ENCODE measurements around the gene GSE1.
"Not testable (repeated sequence)": the region's sequence is repeated elsewhere in the genome, so short reads cannot be mapped to it uniquely, and the experiment has no call there.

The GSE1 gene

DNA sequence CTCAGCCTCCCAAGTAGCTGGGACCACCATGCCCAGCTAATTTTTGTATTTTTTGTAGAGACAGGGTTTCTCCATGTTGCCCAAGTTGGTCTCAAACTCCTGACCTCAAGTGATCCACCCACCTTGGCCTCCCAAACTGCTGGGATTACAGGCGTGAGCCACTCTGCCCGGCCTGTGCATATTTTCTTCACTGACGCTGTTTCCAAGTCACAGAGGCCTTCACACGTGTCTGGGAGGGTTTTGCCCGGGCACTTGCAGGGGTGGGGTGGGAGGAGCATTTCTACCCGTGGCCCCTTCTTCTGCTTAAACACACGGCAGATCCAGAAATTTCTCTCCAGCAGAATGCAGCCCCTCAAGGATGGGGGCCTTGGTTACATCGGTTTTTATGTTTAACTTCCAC lies 20.8 kb upstream of the GSE1 start:
- DNase-seq, result not testable (repeated sequence)

DNA sequence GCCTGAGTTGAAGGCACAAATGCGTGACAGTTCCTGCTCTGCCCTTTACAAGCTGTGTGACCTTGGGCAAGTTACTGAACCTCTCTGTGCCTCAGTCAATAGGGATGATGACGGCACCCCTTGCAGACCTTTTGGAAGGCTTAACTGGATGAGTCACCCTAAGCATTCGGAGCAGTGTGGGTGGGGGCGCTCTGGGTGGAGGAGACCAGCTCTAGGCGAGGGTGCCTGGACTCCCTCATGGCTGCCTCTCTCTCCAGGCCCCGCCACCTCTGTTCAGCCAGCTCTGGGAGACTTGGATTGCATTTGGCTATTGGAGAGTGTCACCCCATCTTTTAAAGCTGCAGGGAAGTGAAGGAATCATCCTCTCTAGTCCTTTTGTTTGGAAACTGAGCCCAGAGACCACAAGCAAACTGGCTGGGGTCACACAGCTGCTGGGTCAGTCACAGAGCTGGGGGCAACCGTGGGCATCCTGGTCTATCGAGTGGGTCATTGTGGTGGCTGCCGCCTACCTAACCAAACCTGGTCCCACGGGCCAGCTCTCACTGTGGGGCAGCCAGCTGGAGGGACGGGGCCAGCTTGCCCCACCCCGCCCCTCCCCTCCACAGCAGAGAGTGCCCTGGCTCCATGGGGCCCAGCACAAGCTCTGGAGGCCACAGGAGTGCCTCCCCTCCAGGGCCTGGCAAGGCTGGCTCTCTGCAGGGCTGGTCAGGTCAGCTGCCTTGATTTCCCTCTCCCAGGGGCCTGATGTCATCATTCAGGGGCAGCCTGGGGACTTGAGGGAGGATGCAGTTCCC lies 20.2 kb upstream of the GSE1 start:
- no peak for DNase-seq

DNA sequence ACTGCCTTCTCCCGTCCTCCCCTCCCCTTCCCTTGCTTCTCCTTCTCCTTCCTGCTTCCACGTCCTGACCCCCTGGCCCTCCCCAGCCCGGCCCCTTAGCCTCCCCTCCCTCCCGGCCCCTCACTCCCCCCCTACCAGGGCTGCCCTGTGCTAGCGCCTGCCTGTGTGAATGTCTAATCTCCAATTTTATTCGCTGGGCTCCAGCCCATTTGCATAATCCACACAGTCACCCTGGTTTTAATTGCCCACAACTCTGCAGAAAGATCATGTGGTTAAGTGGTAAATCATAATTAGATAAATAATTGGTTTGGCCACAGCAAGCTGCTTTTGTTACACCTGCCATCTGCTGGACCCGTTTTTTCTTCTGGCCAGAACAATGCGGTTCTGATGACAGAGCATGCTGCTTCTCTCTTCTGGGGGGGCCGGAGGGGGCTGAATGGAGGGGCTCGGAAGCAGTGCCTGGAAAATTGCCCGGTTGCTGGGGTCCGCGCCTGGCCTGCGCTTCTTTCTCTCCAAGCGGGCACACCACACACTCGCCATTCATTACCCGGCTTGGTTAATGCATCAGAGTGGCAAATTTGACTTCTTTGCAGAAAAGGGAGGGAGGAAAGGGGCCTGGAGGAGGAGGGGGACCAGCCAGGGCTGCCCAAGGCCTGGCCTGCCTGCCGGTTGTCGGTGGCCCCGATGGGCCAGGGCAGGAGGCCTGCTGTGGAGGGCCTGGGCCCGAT lies 19.5 kb upstream of the GSE1 start:
- no peak for DNase-seq

DNA sequence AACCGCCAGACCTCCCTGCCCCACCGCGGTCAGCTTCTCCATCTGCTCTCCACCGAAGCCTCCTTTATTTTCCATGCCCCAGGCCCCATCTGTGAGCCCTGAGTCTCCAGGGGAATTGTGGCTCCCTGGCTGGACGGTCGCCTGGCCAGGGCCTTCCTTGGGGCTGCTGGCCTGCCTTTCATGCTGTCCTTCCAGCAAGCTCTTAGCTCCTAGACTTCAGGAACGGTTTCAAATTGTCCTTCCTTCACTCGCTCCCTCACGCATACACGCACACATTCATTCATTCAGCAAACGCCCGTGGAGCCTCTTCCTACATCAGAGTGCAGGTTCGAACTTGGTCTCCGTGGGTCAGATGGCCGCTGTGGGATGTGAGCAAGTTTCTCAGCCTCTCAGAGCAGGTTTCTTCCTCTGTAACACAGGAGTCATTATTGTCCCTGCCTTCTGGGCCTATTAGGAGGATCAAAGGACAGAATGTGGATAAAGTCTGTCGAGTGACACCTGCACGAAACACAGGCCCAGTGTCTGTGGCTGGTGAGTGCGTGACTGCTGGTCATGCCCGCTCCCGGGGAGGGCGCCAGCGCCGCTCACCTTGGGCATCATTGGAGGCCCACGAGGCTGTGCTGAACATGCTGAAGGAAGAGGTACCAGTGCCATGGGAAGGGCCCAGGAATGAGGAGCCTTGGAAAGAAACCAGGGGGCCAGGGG lies 18.7 kb upstream of the GSE1 start:
- no peak for DNase-seq

DNA sequence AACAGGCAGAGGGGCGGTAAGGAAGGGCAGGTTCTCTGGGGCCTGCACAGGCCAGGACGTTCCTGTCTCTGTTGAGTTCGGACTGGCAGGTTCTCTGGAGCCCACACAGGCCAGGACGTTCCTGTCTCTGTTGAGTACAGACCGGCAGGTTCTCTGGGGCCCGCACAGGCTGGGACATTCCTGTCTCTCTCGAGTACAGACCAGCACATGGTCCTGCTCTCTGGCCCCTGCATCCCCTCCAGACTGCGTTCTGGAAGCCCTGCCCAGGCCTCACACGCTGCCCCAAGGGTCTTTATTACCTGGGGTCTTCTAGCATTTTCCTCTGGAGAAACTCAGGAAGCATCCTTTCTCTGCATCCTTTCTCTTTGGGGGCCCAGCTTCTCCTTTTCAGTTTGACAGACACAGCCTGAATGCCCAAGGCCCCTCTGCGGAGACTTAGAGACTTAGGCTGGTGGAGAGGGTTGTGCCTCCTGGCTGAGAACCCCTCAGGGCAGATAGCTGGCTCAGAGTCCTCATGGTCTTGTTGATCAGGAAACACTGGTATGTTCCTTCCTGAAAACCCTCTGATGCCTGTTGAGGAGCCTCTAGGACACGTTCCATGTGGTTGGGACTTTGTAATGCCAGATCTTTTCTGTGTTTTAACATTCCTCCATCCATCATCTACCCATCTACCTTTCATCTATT lies 18.0 kb upstream of the GSE1 start:
- DNase-seq, result no peak

DNA sequence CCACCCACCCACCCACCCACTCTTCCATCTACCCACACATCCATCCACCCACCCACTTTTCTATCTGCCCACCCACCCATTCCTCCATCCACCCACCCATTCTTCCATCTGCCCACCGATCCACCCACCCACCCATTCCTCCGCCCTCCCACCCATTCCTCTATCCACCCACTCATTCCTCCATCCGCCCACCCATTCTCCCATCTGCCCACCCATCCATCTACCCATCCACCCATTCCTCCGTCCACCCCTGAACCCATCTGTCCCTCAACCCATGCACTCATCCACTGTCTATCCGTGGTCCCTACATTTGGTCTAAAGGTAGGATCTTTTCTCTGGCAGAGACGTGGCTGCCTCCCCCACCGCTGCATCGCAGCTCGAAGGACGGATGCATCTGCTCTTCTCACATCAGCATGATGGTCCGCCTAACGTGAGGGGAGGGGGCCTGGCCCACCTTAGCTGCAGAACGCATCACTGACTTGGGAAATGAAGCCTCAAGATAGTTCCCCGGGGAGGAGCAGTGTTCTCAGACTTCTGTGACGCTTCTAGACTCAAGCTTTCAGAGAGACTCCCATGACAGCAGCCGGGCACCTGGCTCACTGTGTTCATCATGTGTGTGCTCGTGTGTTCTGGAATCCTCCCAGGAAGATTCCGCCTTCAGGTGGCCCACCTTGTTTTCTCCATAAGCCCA lies 17.2 kb upstream of the GSE1 start:
- DNase-seq, result no peak

DNA sequence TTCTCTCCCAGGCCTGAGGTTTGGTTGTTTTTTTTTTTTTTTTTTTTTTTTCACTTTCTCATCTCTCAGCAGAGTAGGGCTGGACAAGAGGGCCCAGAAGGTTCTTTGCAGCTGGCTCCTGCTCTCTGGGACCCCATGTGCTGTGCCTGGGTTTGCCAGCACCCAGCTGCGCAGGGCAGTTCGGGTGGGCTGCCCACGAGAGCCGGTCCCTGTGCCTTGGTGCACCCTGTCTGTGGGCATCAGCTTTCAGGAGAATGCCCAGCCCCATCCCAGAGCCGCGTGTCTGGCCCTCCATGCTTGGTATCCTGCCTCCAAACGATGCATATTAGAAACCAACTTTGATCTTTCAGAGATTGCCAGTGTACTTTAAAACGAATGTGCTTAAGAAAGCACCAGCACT lies 15.0 kb upstream of the GSE1 start:
- DNase-seq, result no peak

DNA sequence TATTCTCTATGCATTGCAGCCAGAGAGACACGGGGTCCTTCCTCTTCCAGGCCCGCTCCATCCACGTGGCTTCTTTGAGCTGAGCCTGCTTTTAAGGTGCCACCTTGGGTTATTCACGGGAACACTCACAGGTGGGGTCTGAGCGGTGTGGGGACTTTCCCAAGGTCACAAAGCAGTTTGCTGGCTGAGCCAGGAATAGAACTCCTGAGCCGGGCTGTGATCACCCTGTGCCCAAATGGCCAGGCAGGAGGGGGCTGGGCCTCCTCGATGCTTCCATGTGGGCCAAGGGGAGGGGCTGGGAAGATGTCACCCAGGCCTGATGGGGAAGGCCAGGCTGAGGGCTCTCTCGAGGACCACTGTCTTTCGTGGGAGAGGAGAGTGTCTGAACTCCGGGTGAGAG lies 13.0 kb upstream of the GSE1 start:
- DNase-seq, result no peak

DNA sequence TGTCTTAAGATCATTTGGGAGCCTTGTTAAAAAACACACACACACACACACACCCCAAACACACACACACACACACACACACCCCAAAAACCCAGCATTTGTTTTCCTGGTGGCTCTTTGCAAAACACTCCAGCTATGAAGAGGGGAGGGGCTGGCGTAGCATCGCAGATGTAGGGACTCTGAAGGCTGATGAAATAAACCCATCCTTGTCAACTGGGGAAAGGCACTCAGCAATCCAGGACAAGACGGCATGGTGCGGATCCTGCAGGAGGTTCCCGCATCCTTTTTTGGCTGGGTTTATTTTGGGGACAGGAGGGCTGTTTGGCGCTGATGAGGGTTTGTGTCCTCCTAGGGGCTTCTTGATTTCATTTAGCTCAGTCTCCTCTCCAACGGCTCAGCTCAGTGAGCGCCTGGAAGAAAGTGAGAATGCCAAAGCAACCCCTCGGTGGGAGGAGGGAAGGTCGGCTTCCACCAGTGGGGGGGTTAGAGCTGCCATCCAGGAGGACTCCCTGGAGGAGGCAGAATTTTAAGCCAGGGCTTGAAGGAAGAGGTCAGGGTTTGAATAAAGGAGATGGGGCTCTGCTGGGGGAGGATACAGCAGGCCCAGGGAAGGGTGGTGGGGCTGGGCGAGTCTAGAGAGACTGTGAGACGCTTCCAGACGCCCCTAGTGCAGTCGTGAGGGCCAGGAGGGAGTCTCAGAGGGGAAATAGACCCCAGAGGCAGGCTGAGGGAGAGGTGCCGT lies 12.4 kb upstream of the GSE1 start:
- no peak for DNase-seq

DNA sequence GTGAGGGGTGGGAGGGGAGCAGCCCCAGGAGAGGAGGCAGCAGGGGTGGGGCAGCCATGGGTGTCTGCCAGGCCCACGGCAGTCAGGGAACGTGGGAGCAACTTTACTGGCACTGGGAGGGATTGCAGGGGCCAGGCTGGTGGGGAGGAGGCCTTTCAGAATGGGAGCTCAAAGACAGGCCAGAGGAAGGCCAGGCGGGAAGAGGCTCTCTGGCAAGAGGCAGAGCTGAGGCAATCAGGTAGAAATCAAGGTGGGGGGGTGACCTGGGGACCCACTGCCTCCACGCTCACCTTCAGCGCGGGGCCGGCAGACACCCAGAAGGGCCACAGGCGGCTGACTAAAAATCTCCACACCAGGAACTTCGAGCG lies 11.9 kb upstream of the GSE1 start:
- no peak for DNase-seq

DNA sequence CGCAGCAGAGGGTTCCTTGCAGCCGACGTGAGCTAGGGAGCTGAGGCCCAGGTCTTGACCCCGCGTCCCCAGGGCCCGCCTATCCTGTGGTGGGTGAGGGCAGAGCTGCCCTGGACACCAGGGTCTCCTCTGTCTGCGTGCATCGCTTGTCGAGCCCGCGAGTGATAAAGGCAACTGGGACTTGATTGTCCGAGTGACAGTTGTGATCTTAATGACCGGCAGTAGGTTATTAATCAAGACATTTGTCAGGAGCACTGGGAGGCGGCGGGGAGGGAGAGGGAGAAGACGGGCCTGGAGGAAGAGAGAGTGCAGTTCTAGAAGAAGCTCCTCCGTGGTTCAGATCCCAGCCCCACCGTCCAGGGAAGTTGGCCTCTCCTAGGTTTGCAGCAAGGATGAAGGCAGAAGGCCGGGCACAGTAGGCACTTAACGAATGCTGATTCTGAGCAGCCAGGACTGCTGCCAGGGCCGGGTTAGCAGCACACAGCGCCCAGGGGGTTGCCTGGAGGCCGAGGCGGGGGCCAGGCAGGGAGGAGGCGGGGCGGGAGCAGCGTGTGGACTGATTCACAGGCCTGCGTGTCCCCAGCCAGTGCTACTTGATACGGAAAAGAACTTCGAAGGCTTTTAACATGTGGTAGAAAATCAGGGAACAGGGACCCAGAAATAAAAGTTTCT lies 11.3 kb upstream of the GSE1 start:
- no peak for DNase-seq

DNA sequence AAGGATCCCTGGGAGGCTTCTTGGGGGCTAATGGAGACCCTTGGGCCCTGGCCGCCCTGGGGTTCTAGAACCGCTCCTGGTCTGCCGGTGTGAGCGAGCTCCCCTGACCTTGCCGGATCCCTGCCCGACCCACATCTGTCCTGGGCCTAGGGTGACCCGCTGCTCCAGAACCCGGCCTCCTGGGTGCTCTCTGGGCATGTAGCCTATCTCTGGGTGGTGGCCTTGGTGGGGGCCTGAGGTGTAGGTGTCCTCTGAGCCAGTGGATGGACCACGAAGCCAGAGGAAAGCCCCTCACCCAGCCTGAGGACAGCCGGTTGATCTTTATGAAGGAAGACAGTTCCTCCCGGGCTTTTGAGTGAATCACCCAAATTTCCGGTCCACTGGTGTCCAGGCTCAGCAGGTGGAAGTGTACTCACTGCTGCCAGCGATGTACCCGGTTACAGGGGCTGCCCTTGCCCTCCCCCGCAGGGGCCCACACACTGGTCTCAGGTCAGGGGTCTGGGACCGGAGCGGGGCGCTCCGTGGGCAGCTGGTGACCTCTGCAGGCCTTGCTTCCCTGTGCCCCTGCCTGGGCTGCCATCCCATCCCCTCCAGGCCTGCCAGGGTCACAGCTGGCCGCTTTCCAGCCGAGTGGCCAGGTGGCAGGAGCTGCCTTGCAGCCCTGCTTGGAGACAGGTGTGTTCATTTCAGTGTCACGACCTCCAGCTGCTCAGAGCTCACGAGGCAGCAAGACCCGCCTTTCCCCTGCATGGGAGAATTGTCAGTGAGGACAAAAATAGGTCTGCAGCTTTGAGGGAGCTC lies 10.5 kb upstream of the GSE1 start:
- DNase-seq, result no peak

DNA sequence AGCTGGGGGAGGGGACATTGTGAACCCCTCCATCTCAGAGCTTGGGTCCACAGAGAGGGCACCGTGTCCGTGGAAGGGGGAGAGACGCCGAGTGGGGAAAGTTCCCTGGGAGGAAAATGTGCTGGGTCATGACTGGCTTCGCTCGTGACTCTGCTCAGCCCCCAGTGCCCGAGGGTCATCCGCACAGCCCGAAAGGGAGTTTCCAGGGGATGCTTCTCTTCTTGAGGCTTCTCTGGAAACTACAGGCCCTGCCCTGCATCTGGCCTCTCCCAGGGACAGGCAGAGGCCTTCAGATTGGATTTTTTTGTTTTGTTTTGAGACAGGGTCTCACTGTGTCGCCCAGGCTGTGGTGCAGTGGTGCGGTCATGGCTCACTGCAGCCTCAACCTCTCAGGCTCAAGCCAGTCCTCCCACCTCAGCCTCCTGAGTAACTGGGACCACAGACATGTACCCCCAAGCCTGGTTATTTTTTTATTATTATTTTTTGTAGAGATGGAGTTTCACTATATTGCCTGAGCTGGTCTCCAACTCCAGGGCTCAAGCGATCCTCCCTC lies 9.8 kb upstream of the GSE1 start:
- DNase-seq, result no peak

DNA sequence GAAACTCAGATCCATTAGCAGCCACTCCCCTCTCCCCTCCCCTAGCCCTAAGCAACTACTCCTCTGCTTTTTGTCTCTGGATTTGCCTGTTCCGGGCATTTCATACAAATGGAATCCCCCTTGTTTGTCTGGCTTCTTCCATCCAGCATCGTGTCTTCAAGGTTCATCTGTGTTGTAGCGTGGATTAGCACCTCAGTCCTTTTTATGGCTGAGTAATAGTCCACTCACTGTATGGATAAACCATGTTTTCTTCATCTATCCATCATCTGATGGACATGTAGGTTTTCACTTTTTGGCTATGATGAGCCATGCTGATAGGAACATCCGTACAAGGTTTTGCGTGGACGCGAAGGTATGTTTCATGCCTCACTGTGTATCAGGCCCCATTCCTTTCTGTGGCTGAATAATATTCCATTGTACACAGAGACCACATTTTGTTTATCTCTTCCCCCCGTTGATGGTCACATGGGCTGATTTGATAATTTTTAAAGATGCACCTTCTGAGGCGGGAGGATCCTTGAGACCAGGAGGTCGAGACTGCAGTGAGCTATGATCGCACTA lies 8.9 kb upstream of the GSE1 start:
- no peak for DNase-seq

DNA sequence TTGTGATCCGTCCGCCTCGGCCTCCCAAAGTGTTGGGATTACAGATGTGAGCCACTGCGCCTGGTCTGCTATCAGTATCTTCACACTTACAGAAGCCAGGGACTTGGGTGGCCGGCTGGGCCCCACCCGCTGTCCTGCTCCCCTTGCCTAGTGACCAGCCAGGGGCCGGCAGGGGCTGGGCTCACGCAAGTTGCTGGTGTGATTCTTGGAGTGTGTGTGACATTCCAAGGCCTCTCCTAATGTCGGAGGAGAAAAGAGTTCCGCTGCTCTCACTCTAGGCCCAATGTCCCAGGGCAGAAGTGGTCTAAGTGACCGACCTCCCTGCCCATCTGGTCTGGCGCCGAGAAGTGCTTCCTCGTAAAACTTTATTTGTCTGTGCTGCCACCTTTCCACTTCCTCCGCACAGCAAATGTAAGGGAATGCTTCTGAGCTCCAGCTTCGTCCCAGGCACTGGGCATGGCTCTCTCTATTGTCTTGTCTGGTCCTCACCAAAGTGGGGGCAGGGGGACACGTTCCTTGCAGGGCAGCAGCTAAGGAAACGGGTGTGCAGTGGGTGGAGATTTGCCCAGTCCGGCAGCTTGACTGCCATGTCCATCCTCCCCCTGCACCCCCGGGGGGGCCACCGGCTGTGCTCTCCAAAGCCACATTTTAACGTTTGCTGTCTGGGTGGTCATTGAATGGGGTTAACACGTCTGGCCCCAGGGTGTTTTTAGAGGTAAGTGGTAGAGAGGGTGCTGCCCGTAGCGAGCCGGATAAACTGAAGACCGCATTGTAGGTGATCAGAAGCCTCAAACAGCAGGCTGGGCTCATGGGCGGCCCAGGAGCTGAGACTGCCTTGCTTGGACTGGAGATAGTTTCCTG lies 7.8 kb upstream of the GSE1 start:
- no peak for DNase-seq

DNA sequence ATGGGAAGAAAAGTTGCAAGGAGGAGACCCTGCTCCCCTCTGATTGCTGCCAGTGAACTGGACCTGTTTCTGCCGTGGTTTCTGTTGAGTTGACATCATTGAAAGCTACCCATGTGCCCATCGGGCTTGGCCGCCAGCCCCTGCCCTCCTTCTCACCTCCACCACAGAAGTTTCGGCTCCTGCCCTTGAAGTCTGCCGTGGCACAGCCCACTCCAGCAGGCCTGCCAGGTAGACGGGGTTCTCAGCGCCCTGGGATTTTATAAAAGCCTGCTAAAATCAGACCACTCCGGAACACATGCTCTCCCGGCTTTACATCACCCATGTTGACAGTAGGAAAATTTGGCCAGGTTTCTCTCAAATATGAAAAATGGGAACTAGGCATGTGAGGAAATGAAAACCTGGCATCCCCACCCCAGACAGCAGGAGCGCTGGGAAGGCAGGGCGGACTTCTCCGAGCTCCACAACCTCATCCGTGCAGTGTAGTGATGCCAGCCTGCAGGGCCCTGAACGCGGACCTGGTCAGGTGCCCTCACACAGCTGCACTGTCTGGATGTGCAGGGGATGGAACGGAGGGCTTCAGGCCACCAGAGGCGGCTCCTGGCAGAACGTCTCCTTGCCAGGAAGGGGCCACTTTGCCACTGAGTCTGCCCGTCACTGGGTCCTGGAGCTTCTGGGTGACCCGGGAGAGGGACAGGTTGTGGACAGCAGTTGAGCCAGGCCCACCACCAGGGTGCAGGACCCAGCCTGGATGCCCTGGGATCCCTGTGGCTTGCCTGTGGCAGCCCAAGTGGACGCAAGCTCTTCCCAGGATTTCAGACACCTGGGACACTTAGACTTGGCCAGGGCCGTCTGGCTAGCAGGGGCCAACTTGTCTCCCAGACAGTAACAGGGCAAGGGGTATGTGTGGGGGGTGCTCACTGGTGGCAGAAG lies 6.9 kb upstream of the GSE1 start:
- no peak for DNase-seq

DNA sequence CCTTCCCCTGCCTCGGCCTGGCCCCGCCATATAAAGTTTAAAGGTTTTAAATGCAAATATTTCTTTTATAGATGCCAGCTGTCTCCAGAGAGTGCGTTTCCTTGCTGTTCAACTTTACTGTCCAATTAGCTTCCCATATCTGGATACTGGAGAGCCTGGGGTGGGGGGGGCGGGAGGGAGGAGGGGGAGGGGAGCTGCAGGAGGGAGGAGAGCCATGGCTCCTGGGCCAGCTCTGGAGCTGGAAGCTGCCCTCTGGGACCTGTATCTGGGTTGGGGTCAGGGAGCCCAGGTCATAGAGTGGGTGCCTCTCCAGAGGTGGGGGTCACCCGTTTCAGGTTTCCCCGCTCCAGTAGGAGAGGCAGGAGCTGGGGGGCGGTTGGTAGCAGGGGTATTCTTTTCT lies 6.2 kb upstream of the GSE1 start:
- DNase-seq, result no peak

DNA sequence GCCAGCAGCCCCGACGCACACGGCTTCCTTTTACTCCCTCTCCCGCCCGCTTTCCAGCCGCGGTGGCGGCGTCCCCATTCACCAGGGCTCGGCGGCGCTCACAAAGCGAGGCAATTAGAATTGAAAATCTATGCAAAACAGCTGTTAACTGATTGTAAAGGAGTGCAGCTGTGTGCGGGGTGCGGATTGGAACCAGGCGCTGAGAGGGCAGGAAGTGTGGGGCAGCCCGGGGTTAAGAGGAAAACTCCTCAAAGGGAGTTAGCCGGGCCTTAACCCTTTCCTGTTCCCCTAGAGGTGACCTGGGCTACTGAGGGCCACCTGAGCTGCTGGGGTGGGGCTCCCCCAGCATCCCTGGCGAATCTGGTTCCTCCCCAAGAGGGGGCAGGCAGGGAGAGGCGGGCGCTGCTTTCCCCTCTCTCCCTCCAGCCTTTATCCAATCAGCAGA lies 5.8 kb upstream of the GSE1 start:
- no peak for DNase-seq
